ENCODE measurements around the gene PDF.
A peak's percentile ranks its signal among the peaks of the same experiment; 100 is the strongest.
"Not testable (repeated sequence)": the region's sequence is repeated elsewhere in the genome, so short reads cannot be mapped to it uniquely, and the experiment has no call there.

PDF gene

DNA sequence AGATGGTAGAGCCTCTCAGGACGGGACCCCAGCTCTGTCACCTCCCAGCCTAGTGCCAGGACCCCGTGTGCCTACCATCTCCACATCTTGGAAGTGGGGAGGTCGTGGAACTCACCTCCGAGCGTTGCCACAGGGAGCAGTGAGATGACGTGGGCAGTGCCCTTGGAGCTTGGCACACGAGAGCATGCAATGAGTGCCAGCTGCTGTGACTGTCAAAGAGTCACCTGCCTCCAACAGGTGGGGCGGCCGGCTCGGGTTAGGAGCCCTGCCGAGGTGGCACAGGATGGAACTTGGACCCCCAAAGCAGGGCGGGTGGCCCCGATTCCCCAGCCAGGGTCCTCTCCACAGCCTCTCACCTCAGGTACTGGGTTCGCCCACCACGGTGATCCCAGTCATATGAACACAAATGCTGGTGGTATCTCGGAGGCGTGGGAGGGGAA is 13.8 kb downstream of the PDF start:
- DNase-seq (ENCODE audit: low read depth in 2 of 2, low spot score in 1 of 2): no peak

DNA sequence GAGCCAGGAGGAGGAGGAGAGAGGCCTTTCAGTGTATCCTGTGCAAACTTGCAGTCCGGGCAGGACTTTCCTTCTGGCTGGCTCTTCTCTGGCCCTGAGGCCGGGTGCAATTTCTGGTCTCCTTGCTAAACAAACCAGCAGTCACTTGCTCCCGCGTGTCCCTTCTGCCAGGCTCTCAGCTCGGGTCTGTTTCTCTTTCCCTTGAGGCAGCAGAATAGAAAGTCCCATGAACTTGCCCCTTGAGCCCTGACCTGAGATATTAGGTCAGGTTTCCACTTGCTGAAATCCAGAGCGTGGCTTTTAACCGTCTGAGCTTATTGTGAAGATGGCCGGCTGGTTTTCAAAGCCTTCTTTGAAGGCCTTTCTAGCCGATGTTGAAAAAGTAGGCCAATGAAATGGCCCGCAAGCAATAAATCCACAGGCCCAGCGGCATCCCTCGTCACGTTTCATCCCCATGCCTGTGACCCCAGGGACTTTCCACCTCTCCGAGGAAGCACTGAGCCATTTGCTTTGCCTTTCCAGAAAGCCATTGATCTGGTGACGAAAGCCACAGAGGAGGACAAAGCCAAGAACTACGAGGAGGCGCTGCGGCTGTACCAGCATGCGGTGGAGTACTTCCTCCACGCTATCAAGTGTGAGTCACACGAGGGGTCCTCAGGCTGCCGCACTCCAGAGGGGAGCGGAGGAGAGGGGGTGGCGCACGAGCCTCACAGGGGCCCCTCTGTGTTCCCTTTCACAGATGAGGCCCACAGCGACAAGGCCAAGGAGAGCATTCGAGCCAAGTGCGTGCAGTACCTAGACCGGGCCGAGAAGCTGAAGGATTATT is 14.7 kb downstream of the PDF start:
- DNase-seq (ENCODE audit: low read depth in 2 of 2, low spot score in 1 of 2): no peak

DNA sequence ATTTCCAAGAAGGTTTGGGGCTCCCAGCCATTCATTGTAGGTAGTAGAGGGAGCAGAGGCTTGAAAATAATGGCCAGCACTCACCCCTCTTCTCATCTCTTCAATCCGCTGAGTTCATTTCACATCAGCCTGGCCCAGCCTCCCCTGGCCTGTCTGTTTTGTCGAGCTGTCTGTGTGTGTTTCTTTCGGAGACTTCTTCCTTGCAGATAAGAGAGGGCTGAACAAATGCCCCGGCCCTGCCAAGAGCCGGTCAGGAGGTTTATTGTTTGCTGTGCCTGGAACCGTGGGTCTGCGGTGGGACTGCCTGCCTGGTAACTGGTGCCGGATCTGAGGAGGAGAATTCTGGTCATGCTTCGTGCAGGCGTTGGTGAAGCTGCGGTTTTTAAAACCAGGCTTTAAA is 15.9 kb downstream of the PDF start:
- no peak for DNase-seq (ENCODE audit: low read depth in 2 of 2, low spot score in 1 of 2)

- no peak for DNase-seq (ENCODE audit: low read depth in 2 of 2, low spot score in 1 of 2)
These were observed 16.9 kb downstream of the PDF start for GRCh38 chr16:69313469-69313868.

DNA sequence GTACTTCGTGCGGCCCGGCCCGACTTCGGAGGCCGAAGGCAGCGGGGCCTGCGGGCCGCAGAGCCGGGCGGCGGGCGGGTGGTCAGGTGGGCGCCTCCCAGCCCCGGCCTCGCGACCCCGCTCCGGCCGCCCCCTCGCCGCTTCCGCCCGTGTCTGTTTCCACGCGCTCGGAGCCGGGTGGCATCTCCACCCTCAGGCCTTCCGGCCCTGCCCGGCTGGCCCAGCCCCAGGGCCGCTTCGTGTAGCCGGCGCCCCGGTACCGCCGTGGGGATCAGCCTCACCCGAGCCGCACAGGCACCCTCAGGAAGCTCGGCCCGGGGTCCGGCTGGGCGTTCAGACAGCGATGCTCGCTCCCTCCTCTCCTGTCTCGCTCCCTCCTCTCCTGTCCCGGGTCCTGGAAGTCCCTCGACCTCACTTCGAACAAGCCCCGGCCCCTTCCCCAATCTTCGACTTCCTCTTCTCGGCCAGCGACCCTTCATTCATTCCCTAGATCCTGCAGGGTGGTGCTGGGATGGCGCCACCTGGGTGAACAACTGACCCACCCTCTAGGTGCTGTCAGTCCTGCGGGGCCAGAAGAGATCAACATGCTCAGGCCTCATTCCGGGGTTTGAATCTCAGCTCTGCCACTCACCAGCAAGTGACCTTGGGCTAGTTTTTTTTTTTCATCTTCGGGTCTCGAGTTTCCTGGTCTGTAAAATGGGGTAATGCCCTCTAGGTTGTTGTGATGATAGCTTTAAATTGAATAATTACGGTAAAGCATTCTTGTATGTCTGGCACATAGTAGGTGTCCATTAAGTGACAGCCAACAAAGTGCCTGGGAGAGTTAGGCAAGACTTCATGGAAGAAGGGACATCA is 18.6 kb downstream of the PDF start:
- peak in 1 of 2 donors; percentile 10 for DNase-seq (ENCODE audit: low read depth in 2 of 2, low spot score in 1 of 2)

GRCh38 chr16:69310653-69311532 is 19.5 kb downstream of the PDF start, which contains the start of gene VPS4A:
VPS4A (plus strand) TSS chr16:69311350; CDS start chr16:69311512, 162 bp downstream.
- DNase-seq (ENCODE audit: low read depth in 2 of 2, low spot score in 1 of 2): peak; percentile 89 to 95

DNA sequence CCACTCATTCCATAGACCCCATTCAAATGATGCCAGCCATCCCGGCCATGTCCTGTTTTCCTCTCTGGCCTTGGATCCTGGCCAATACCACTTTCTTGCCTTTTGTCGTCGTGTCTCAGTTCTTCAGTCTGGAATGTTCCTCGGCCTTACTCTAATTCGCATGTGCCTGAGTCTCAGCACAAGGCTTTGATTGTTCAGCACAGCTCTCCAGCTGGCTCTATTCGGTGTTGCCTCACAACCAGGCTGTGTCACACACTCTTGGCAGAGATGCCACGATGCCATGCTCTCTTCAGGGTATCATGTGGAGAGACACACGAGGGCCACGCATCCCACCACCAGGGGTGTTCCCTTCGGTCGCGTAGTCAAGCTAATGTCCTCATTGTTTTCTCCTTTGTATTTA is 21.1 kb downstream of the PDF start:
- DNase-seq (ENCODE audit: low read depth in 2 of 2, low spot score in 1 of 2): no peak

DNA sequence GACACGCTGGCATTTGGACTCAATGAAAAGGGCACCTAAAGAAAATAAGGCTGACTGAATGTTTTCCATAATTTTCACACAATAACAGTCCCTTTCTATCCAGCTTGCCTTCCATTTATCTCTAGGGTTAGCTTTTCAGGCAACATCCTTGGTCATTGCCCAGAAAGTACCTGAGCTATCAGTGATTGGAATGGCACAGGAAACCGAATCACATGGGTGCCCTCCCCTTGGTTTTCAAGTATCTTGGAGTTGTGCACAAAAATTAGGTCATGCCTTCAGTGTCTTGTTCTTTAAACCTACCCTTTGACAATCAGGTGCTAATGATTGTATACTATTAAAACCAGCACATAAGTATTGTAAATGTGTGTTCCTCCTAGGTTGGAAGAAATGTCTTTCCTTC is 22.5 kb downstream of the PDF start:
- DNase-seq (ENCODE audit: low read depth in 2 of 2, low spot score in 1 of 2): no peak

DNA sequence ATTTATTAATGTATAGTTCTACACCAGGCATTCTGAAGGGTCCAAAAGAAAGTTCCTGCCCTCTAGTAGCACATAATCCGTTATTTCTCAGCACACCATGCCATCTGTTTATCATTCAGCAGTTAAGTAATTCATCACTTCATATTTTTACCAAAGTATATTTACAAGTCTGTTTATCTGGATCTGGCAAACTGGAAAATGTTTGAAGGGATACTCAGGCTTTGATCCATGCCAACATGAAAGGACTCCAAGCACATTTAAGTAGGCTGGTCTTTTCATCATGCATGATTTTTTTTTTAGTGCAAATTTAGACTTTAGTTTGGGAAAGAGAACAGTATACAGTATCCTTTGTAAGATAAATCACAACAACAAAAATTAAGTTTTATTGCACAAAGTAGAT is 23.3 kb downstream of the PDF start:
- no peak for DNase-seq (ENCODE audit: low read depth in 2 of 2, low spot score in 1 of 2)

DNA sequence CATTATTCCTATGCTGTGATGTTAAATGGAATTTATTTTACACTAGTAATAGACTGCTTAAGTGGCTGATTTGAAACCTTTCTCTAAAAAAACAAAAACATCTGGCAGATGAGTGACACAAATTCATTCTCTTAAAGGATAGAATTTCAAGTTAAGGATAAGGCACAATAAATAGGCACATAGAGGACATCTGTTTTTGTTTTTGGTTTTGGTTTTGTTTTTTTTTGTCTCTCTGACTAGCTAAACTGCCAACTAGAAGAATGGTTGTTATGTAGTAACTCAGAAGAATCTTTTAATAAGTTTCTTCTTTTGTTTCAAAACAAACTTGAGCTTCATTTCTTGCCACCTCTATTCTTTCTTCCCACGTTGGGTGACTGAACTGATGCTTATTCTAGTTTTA is 24.4 kb downstream of the PDF start:
- no peak for DNase-seq (ENCODE audit: low read depth in 2 of 2, low spot score in 1 of 2)

- DNase-seq (ENCODE audit: low read depth in 2 of 2, low spot score in 1 of 2): no peak
These were observed 28.1 kb downstream of the PDF start for GRCh38 chr16:69302301-69302700.

- no peak for DNase-seq (ENCODE audit: low read depth in 2 of 2, low spot score in 1 of 2)
These were observed 28.5 kb downstream of the PDF start for GRCh38 chr16:69301861-69302260.

- DNase-seq (ENCODE audit: low read depth in 2 of 2, low spot score in 1 of 2): no peak
These were observed 29.2 kb downstream of the PDF start for GRCh38 chr16:69301187-69301586.

DNA sequence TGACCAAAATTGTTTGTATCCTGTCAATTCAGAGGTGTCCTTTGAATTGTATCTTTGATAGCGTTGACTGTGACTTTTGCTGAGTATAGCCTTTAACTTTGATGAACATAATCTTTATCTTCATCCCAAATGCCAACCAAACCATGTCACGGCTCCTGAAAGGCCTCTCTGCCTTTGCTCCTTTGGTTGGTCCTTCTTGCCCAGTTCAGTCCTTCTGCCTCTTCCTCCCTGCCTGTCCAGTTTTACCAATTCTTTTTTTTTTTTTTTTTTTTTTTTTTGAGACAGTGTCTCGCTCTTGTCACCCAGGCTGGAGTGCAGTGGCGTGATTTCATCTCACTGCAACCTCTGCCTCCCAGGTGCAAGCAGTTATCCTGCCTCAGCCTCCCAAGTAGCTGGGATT is 32.1 kb downstream of the PDF start:
- no peak for DNase-seq (ENCODE audit: low read depth in 2 of 2, low spot score in 1 of 2)

DNA sequence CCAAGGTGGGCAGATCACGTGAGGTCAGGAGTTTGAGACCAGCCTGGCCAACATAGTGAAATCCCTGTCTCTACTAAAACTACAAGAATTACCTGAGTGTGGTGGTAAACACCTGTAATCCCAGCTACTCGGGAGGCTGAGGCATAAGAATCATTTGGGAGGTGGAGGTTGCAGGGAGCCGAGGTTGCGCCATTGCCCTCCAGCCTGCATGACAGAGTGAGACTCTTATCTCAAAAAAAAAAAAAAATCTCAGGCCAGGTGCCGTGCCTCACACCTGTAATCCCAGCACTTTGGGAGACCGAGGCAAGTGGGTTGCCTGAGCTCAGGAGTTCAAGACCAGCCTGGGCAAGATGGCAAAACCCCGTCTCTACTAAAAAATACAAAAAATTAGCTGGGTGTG is 33.6 kb downstream of the PDF start:
- not testable (repeated sequence) for DNase-seq (ENCODE audit: low read depth in 2 of 2, low spot score in 1 of 2)

DNA sequence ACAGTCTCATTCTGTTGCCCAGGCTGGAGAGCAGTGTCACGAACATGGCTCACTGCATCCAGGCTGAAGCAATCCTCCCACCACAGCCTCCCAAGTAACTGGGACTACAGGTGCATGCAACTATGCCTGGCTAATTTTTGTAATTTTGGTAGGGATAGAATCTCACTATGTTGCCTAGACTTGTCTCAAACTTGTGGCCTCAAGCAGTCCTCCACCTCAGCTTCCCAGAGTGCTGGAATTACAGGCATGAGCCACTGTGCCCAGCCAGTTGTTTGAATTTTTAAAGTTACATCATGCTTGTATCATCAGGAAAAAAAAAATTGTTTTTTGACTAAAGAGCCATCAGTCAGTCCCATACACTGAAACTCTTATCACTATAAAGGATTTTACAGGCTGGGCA is 36.3 kb downstream of the PDF start:
- DNase-seq (ENCODE audit: low read depth in 2 of 2, low spot score in 1 of 2): no peak

DNA sequence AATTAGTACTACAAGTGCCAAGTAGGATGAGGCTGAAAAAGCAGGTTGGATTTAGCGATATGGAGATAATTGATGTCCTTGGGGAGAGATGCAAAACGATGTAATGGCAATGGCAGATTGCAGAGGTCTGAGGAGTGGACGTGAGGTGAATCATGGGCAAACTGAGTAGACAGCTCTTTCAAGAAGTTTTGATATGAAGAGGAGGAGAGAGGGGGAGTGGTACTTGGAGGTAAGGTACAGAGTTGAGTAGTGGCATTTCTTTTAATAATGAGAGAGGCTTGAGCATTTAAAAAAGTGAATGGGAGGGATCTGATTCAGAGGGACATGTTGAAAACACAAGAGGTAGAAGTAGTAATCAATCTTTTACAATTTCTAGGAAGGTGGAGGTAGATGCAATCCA is 37.0 kb downstream of the PDF start:
- no peak for DNase-seq (ENCODE audit: low read depth in 2 of 2, low spot score in 1 of 2)

DNA sequence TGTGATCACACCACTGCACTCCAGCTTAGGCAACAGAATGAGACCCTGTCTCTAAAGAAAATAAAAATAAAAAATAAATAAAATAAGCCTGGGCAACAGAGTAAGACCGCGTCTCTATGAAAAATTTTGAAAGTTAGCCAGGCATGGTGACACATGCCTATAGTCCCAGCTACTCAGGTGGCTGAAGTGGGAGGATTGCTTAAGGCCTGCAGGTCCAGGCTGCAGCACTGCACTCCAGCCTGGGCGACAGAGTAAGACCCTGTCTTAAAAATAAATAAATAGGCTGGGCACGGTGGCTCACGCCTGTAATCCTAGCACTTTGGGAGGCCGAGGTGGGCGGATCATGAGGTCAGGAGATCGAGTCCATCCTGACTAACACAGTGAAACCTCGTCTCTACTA is 38.7 kb downstream of the PDF start:
- not testable (repeated sequence) for DNase-seq (ENCODE audit: low read depth in 2 of 2, low spot score in 1 of 2)

- peak in 1 of 2 donors; percentile 17 for DNase-seq (ENCODE audit: low read depth in 2 of 2, low spot score in 1 of 2)
These were observed 43.3 kb downstream of the PDF start for GRCh38 chr16:69286941-69287713.

DNA sequence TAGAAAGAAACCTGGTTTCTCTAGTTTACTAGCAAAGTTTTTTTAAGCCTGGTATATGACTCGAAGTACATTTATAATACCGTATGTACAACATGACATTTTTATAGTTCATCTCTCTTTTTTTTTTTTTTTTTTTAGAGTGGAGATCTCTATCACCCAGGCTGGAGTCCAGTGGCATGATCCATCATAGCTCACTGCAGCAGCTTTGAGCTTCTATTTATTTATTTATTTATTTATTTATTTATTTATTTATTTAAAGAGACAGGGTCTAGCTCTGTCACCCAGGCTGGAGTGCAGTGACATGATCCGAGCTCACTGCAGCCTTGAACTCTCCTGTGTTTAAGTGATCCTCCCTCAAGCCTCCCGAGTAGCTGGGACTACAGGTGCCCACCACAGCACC is 45.1 kb downstream of the PDF start:
- DNase-seq (ENCODE audit: low read depth in 2 of 2, low spot score in 1 of 2): no peak

All from stimulated activated CD8-positive, alpha-beta memory T cell treated with anti-CD3 and anti-CD28 coated beads, Interleukin-4, amount 100 ng/mL, for 4 hours (primary cell).